ENCODE measurements around the gene SLC5A6.
"Not testable (repeated sequence)": the region's sequence is repeated elsewhere in the genome, so short reads cannot be mapped to it uniquely, and the experiment has no call there.

The SLC5A6 gene

DNA sequence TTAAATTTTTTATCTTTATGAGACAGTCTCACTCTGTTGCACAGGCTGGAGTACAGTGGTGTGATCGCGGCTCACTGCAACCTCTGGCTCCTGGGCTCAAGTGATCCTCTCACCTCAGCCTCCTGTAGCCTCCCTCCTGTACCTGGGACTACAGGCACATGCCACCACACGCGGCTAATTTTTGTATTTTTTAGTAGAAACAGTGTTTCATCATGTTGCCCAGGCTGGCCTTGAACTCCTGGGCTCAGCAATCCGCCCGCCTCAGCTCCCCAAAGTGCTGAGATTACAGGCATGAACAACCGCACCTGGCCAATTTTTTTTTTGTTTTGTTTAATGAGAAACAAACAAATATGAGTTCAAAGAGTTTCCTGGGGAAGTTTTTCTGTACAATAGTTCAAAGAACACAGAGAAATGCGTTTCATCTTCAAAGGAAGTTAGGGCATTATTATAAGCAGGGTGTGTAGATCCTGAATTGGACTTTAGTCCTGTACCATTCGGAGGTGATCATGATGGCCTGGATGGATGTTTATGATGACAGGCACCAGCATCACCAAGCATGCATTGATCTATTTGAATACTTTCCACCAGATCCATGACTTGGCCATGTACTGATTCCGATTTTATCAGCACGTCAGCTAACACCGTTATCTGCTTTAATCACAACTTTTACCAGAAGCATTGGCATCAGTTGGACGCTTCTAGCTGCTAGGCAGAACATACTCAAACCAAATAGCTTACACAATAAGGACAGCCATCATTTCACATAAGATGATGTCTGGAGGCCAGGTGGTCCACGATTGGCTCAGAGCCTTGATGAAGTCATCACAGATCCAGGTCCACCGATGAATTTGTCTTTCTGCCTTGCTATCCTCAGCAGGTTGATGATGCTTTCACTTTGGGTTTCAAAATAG, 34.4 kb downstream of the SLC5A6 start:
- peaks cover 20% of the 10 kb centered on the region for H3K27me3 ChIP-seq (ENCODE audit: insufficient read depth, poor library complexity, severe bottlenecking)
- DNase-seq (ENCODE audit: low spot score) (no peak), ATAC-seq (ENCODE audit: low read depth) (no peak)
- no peaks in the 10 kb centered on the region for H3K9me3 ChIP-seq (ENCODE audit: severe bottlenecking)
- no peak for TF ChIP-seq CTCF (IDR thresholded peaks at IDR 0.05; ENCODE audit: poor library complexity, severe bottlenecking)
- H3K4me1 ChIP-seq (ENCODE audit: insufficient read depth, poor library complexity, severe bottlenecking): no peaks in the 10 kb centered on the region
- no peak overlapping the region for H3K27ac ChIP-seq (ENCODE audit: poor library complexity, severe bottlenecking)
- no peak overlapping the region for H3K4me3 ChIP-seq (ENCODE audit: severe bottlenecking)
- no peaks in the 10 kb centered on the region for H3K36me3 ChIP-seq (ENCODE audit: low read depth)

- not testable (repeated sequence) for H3K36me3 ChIP-seq (ENCODE audit: low read depth); ATAC-seq (ENCODE audit: low read depth); DNase-seq (ENCODE audit: low spot score); H3K27ac ChIP-seq (ENCODE audit: poor library complexity, severe bottlenecking); H3K4me1 ChIP-seq (ENCODE audit: insufficient read depth, poor library complexity, severe bottlenecking); H3K9me3 ChIP-seq (ENCODE audit: severe bottlenecking); H3K4me3 ChIP-seq (ENCODE audit: severe bottlenecking)
- peaks cover 30% of the 10 kb centered on the region for H3K27me3 ChIP-seq (ENCODE audit: insufficient read depth, poor library complexity, severe bottlenecking)
Observed at GRCh38 chr2:27175781-27176180, 36.3 kb downstream of the SLC5A6 start.

GRCh38 chr2:27175330-27175729, 36.7 kb downstream of the SLC5A6 start:
- TF ChIP-seq CTCF (IDR thresholded peaks at IDR 0.05; ENCODE audit: poor library complexity, severe bottlenecking): no peak
- Histone ChIP-seq H3K4me1 (ENCODE audit: insufficient read depth, poor library complexity, severe bottlenecking) (no peaks in the 10 kb centered on the region), H3K27ac (ENCODE audit: poor library complexity, severe bottlenecking) (no peak overlapping the region)

DNA sequence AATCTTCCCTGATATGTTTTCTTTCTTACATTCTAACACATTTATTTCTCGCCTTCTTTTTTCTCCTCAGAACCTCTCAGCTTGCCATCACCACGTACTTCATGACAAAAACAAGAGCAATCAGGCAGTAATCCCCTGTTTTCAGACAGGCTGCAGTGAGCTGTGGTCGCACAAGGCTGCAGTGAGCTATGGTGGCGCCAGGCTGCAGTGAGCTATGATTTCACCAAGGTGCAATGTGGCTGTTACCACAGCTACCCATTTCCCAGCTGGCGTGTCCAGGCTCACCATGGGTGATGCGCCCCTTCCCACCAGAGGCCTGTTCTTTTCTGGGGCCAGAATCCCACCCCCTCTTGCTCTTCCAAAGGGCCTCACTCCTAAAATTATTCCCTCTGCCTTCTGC, 37.4 kb downstream of the SLC5A6 start:
- no peak for TF ChIP-seq CTCF (IDR thresholded peaks at IDR 0.05; ENCODE audit: poor library complexity, severe bottlenecking)
- DNase-seq (ENCODE audit: low spot score) (no peak), ATAC-seq (ENCODE audit: low read depth) (no peak)
- Histone ChIP-seq H3K27ac (ENCODE audit: poor library complexity, severe bottlenecking) (no peak overlapping the region), H3K4me1 (ENCODE audit: insufficient read depth, poor library complexity, severe bottlenecking) (no peaks in the 10 kb centered on the region), H3K4me3 (ENCODE audit: severe bottlenecking) (no peak overlapping the region), H3K36me3 (ENCODE audit: low read depth) (no peaks in the 10 kb centered on the region), H3K9me3 (ENCODE audit: severe bottlenecking) (no peaks in the 10 kb centered on the region), H3K27me3 (ENCODE audit: insufficient read depth, poor library complexity, severe bottlenecking) (peaks cover 30% of the 10 kb centered on the region)

More at GRCh38 chr2:27175330-27175729, 36.7 kb downstream of the SLC5A6 start:
- ATAC-seq (ENCODE audit: low read depth): no peak
- H3K27me3 ChIP-seq (ENCODE audit: insufficient read depth, poor library complexity, severe bottlenecking): peaks cover 30% of the 10 kb centered on the region
- no peaks in the 10 kb centered on the region for H3K36me3 ChIP-seq (ENCODE audit: low read depth)
- no peak for DNase-seq (ENCODE audit: low spot score)
- no peaks in the 10 kb centered on the region for H3K9me3 ChIP-seq (ENCODE audit: severe bottlenecking)
- H3K4me3 ChIP-seq (ENCODE audit: severe bottlenecking): no peak overlapping the region

DNA sequence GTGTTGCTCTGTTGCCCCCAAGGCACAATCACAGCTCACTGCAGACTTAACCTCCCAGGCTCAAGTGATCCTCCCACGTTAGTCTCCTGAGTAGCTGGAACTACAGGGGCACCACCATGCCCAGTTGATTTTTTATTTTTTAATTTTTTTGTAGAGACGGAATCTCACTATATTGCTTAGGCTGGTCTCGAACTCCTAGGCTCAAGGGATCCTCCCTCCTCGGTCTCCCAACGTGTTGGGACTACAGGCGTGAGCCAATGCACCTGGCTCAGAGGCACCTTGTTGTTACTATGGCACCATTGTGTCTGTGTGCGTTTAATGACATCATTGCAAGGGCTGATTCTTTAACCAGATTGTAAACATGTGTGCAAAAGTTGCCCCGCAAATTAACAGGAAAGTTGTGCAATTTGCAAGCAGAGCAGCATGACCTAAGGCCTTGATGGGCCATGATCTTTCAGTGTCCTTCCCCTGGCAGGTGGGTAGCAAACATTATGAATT, 40.7 kb downstream of the SLC5A6 start:
- Histone ChIP-seq H3K9me3 (ENCODE audit: severe bottlenecking) (no peaks in the 10 kb centered on the region), H3K4me3 (ENCODE audit: severe bottlenecking) (no peak overlapping the region), H3K27me3 (ENCODE audit: insufficient read depth, poor library complexity, severe bottlenecking) (peaks cover 30% of the 10 kb centered on the region), H3K4me1 (ENCODE audit: insufficient read depth, poor library complexity, severe bottlenecking) (no peaks in the 10 kb centered on the region), H3K36me3 (ENCODE audit: low read depth) (no peaks in the 10 kb centered on the region), H3K27ac (ENCODE audit: poor library complexity, severe bottlenecking) (no peak overlapping the region)
- DNase-seq (ENCODE audit: low spot score): no peak
- no peak for TF ChIP-seq CTCF (IDR thresholded peaks at IDR 0.05; ENCODE audit: poor library complexity, severe bottlenecking)
- no peak for ATAC-seq (ENCODE audit: low read depth)
